GM12892 (cell line): ENCODE measurements around the gene SET.

ENCODE experiments used
- POLR2A ChIP-seq: IDR thresholded peaks from 2 replicates; pipeline ENCODE4 v1.6.1; 2011; ENCODE audit warnings: low read depth, low read length, control low read depth
- POLR2AphosphoS5 ChIP-seq: IDR thresholded peaks from 2 replicates; pipeline ENCODE4 v1.6.1; 2011; ENCODE audit warnings: low read depth, low read length, control low read depth
- TAF1 ChIP-seq: IDR thresholded peaks from 2 replicates; pipeline ENCODE4 v1.6.1; 2011; ENCODE audit warnings: low read depth, mild to moderate bottlenecking, control low read depth, low read length, borderline replicate concordance

- TF ChIP-seq POLR2AphosphoS5, result no peak
- TF ChIP-seq TAF1, result no peak
- no peak for TF ChIP-seq POLR2A
These were observed 5.3 kb downstream of the SET start for GRCh38 chr9:128694344-128694743.
